K562 (cell line): ENCODE measurements around the gene TOGARAM2. TPM values are rescaled to one million over a fixed set of nuclear protein-coding genes. Genes with fewer than 3 reads are reported as not detected.

ENCODE experiments used
- ATAC-seq: fragments of 200-7000 bp; cut with Tn5 transposase; 3 replicates; pipeline ENCODE4 v1.9.1; 2020; ENCODE audit warnings: moderate library complexity
- BruUV-seq: library from RNA; stranded (reverse); fragments of 400-500 nt; replicated peaks from 2 replicates; lab custom pipeline; 2021; lab: Mats Ljungman, UMichigan
- CTCF ChIA-PET: fragments of 300-600 bp; formaldehyde crosslinking; extraction: SDS; loops from one replicate; lab custom pipeline; 2021; ENCODE audit warnings: low intra/inter-chr PET ratio; lab: Yijun Ruan, JAX
- POLR2A ChIA-PET: fragments of 300-600, 350-650 bp; sonication (Branson Sonifier 250); formaldehyde crosslinking; extraction: SDS; loops from one replicate; lab custom pipeline; 2021; ENCODE audit warnings: antibody characterized with exemption, inconsistent platforms; lab: Yijun Ruan, JAX
- DNase-seq, 4 experiments: peaks; one replicate each; pipeline versions ENCODE4 v3.0.0 to v3.0.0-alpha.2; 2011 to 2018; ENCODE audit warnings: low spot score in 3 of 4, mixed read lengths in 3 of 4; ENCODE audit errors: extremely low read depth in 1 of 4
- FAIRE-seq: peaks from 2 replicates; lab custom pipeline; 2011; peaks lifted over from hg19 to GRCh38; lab: Jason Lieb, UNC
- H2AFZ ChIP-seq: 2 replicates; pipeline ENCODE4 v1.6.0; 2011; ENCODE audit warnings: low read depth, low read length, control low read depth, inconsistent platforms
- H3K27ac ChIP-seq: fragments of 200-600 bp; 3 replicates; pipeline ENCODE4 v1.8.0; 2011; ENCODE audit warnings: low read depth, mild to moderate bottlenecking, control low read depth, inconsistent platforms, low read length, moderate library complexity, mixed read lengths; ENCODE audit errors: extremely low read depth
- H3K27me3 ChIP-seq, 2 experiments: fragments of 300-600 bp in 1 of 2; 2 replicates in 1 of 2; 3 replicates in 1 of 2; pipeline versions ENCODE4 v1.6.0 to v1.8.0; 2011; ENCODE audit warnings: inconsistent platforms in 2 of 2, low read length in 2 of 2, mild to moderate bottlenecking in 1 of 2, mixed read lengths in 1 of 2, moderate library complexity in 1 of 2; ENCODE audit not compliant: control insufficient read depth in 2 of 2, insufficient read depth in 2 of 2
- H3K36me3 ChIP-seq: fragments of 300-600 bp; 3 replicates; pipeline ENCODE4 v1.8.0; 2011; ENCODE audit warnings: mild to moderate bottlenecking, low read length, inconsistent platforms; ENCODE audit not compliant: control insufficient read depth, insufficient read depth
- H3K4me1 ChIP-seq, 2 experiments: fragments of 200-600 bp in 1 of 2; replicated peaks in 1 of 2; 2 replicates in 1 of 2; 3 replicates in 1 of 2; pipeline versions ENCODE4 v1.5.1 to v1.8.0; 2011; ENCODE audit warnings: inconsistent platforms in 2 of 2, low read length in 2 of 2, mild to moderate bottlenecking in 1 of 2, mixed read lengths in 1 of 2, moderate library complexity in 1 of 2; ENCODE audit not compliant: control insufficient read depth in 2 of 2, insufficient read depth in 2 of 2
- H3K4me2 ChIP-seq: 2 replicates; pipeline ENCODE4 v1.6.1; 2011; ENCODE audit warnings: low read length, control low read depth, inconsistent platforms, mixed read lengths; ENCODE audit not compliant: insufficient read depth
- H3K4me3 ChIP-seq: fragments of 200-600 bp; sonication (generic), shearing (Covaris generic); 2 replicates; pipeline ENCODE4 v1.5.1; 2016; ENCODE audit warnings: control low read depth, inconsistent platforms
- H3K79me2 ChIP-seq: fragments of 200-600 bp; 3 replicates; pipeline ENCODE4 v1.8.0; 2011; ENCODE audit warnings: low read length, inconsistent platforms; ENCODE audit not compliant: control insufficient read depth, insufficient read depth
- H3K9ac ChIP-seq, 2 experiments: 2 replicates each; pipeline versions ENCODE4 v1.6.0 to v1.6.1; 2011; ENCODE audit warnings: low read depth in 2 of 2, low read length in 2 of 2, control low read depth in 1 of 2, inconsistent platforms in 1 of 2, mild to moderate bottlenecking in 1 of 2, mixed read lengths in 1 of 2; ENCODE audit not compliant: insufficient read depth in 1 of 2
- H3K9me1 ChIP-seq: one replicate; pipeline ENCODE4 v1.6.0; 2011; ENCODE audit warnings: inconsistent platforms, mild to moderate bottlenecking, low read length, moderate library complexity; ENCODE audit not compliant: control insufficient read depth, insufficient read depth
- H3K9me3 ChIP-seq: replicated peaks from 2 replicates; pipeline ENCODE4 v1.5.1; 2011; ENCODE audit warnings: low read depth, low read length, inconsistent platforms; ENCODE audit not compliant: control insufficient read depth, insufficient read depth
- H4K20me1 ChIP-seq: replicated peaks from 2 replicates; pipeline ENCODE4 v1.6.1; 2011; ENCODE audit warnings: low read length, inconsistent platforms, mixed read lengths; ENCODE audit not compliant: control insufficient read depth, insufficient read depth
- HBP1 ChIP-seq: fragments of 450-650 bp; formaldehyde crosslinking; IDR thresholded peaks from 2 replicates; pipeline ENCODE4 v1.4.0; 2022; ENCODE audit warnings: missing genetic modification characterization
- MLLT1 ChIP-seq, 2 experiments: fragments of 450-650 bp; IDR thresholded peaks; 2 replicates each; pipeline ENCODE4 v1.6.1; 2016
- NR0B1 ChIP-seq: fragments of 450-650 bp; IDR thresholded peaks from one replicate; pipeline ENCODE4 v1.6.1; 2018; ENCODE audit warnings: mild to moderate bottlenecking, moderate library complexity; ENCODE audit not compliant: partially characterized antibody
- RBM15 ChIP-seq: fragments of 200-400 bp; formaldehyde crosslinking; IDR thresholded peaks from 2 replicates; pipeline ENCODE4 v1.6.1; 2018; ENCODE audit warnings: mild to moderate bottlenecking, low read length, moderate library complexity; ENCODE audit not compliant: insufficient read depth
- SIRT6 ChIP-seq: IDR thresholded peaks from one replicate; pipeline ENCODE4 v1.6.1; 2012; ENCODE audit warnings: low read depth, mild to moderate bottlenecking, control low read depth, inconsistent platforms, low read length, moderate library complexity
- SMARCA4 ChIP-seq: fragments of 450-650 bp; IDR thresholded peaks from 2 replicates; pipeline ENCODE4 v1.6.1; 2016
- SNRNP70 ChIP-seq: fragments of 200-400 bp; formaldehyde crosslinking; optimal IDR thresholded peaks from 2 replicates; pipeline ENCODE3; 2017; ENCODE audit warnings: low read depth, low read length
- SPI1 ChIP-seq: IDR thresholded peaks from 2 replicates; pipeline ENCODE4 v1.6.1; 2011; ENCODE audit warnings: low read depth, low read length, control low read depth, borderline replicate concordance
- TAF9B ChIP-seq: fragments of 450-650 bp; IDR thresholded peaks from 2 replicates; pipeline ENCODE4 v1.6.1; 2018; ENCODE audit warnings: mild to moderate bottlenecking; ENCODE audit not compliant: partially characterized antibody
- WGBS: fragments of 100-300 bp; shearing (Covaris generic); methylation state at CpG from one replicate; pipeline ENCODE4 v1.1.6; 2016; ENCODE audit warnings: low coverage, mixed read lengths; ENCODE audit not compliant: insufficient coverage; ENCODE audit errors: missing lambda C conversion rate; 5-methylcytosine and 5-hydroxymethylcytosine counted together
- in situ Hi-C: fragments of 300-500 bp; cut with MboI; formaldehyde crosslinking; loops from 4 replicates; pipeline ENCODE4 v1.15.0; 2018; ENCODE audit warnings: inconsistent platforms, mixed read lengths
- intact Hi-C: fragments of 100-400 bp; cut with micrococcal nuclease; formaldehyde crosslinking; loops from 2 replicates; pipeline ENCODE4 v1.14.2; 2022
- polyA plus RNA-seq, 8 experiments: library from polyadenylated mRNA; depleted of rRNA in 4 of 8; stranded (reverse) in 5 of 8; unstranded in 3 of 8; fragments of >200 nt; fragmentation: Nextera tagmentation in 2 of 8; fragmentation: Illumina TruSeq in 1 of 8; extraction: Ambion mirVana in 2 of 8; extraction: Trizol in 1 of 8; gene quantifications; 2 replicates each; pipeline versions ENCODE4 v1.2.1 to v1.2.3, GENCODE V29; 2011 to 2014; ENCODE audit warnings: inconsistent platforms in 1 of 8, missing spikeins in 1 of 8
- total RNA-seq, 7 experiments: library from RNA; depleted of rRNA in 6 of 7; stranded (reverse); fragments of >200 nt in 6 of 7; fragmentation: Illumina TruSeq in 2 of 7; extraction: Trizol in 2 of 7; gene quantifications; 2 replicates each; pipeline versions ENCODE4 v1.2.1 to v1.2.3, GENCODE V29; 2011 to 2021; ENCODE audit warnings: low replicate concordance in 1 of 7

TOGARAM2 gene
- total and polyA plus RNA-seq, 9 of the 15 experiments (the other 6 are each of a cell fraction or from before 2014, with no cell fraction given): not detected

GRCh38 chr2:29070526-29070925, 89.4 kb downstream of the TOGARAM2 start:
- intact Hi-C loops: loop anchor here (10.0 kb wide), 1 partner anchor 124 kb away; no protein-coding TSS in a partner anchor
- no peak for TF ChIP-seq SIRT6
- no peak for TF ChIP-seq HBP1 (CRISPR knock-in tag)
- no peak for TF ChIP-seq MLLT1 (IDR thresholded peaks at IDR 0.05)
- no peak for TF ChIP-seq SMARCA4
- TF ChIP-seq SPI1: no peak
- TF ChIP-seq RBM15: no peak
- TF ChIP-seq SNRNP70: no peak
- no peak for TF ChIP-seq TAF9B
- TF ChIP-seq NR0B1: no peak
- no peaks in the 10 kb centered on the region for H3K4me1 ChIP-seq

More at GRCh38 chr2:29070526-29070925, 89.4 kb downstream of the TOGARAM2 start:
- DNase-seq (no peak), ATAC-seq (no peak), FAIRE-seq (no peak)
- Histone ChIP-seq H2AFZ (no peak overlapping the region), H3K27me3 (peaks cover 5 to 65% of the 10 kb centered on the region in 2 experiments; a peak in 4 of 5 replicates), H3K4me3 (no peak overlapping the region), H3K27ac (no peak overlapping the region), H3K4me2 (no peak overlapping the region), H4K20me1 (no peaks in the 10 kb centered on the region), H3K36me3 (no peaks in the 10 kb centered on the region), H3K9ac (no peak overlapping the region), H3K9me3 (no peaks in the 10 kb centered on the region), H3K9me1 (no peaks in the 10 kb centered on the region), H3K79me2 (no peaks in the 10 kb centered on the region)
- 0% methylated on average over 12 of the region's 12 CpGs for WGBS
- CTCF ChIA-PET: no interaction called here
- BruUV-seq: no TSS peak
- POLR2A ChIA-PET: interaction anchor here (0.5 kb wide), 1 partner anchor 100 kb away, joined by 3 read pairs; no protein-coding TSS in a partner anchor
- in situ Hi-C loops: no loop called here
